Measurements from ENCODE around the gene PALD1.

Gene PALD1

GRCh38 chr10:70508912-70509756, 30.6 kb downstream of the PALD1 start:
- peak; percentile 3 for DNase-seq

- DNase-seq: no peak
These were observed 31.2 kb downstream of the PALD1 start for GRCh38 chr10:70509757-70510147.

- DNase-seq: no peak
These were observed 31.9 kb downstream of the PALD1 start for GRCh38 chr10:70510453-70510852.

- DNase-seq: no peak
These were observed 32.3 kb downstream of the PALD1 start for GRCh38 chr10:70510904-70511303.

- no peak for DNase-seq
These were observed 33.6 kb downstream of the PALD1 start for GRCh38 chr10:70512149-70512639.

- DNase-seq: no peak
These were observed 35.3 kb downstream of the PALD1 start for GRCh38 chr10:70513848-70514309.

- DNase-seq: no peak
These were observed 36.0 kb downstream of the PALD1 start for GRCh38 chr10:70514591-70514990.

- DNase-seq: no peak
These were observed 36.6 kb downstream of the PALD1 start for GRCh38 chr10:70515035-70515667.

GRCh38 chr10:70518695-70519094, 40.1 kb downstream of the PALD1 start:
- DNase-seq: no peak

GRCh38 chr10:70523057-70523456, 44.5 kb downstream of the PALD1 start:
- DNase-seq: no peak

GRCh38 chr10:70523549-70523948, 45.0 kb downstream of the PALD1 start:
- DNase-seq: no peak

- no peak for DNase-seq
These were observed 49.7 kb downstream of the PALD1 start for GRCh38 chr10:70528314-70528713.

- DNase-seq: no peak
These were observed 50.3 kb downstream of the PALD1 start for GRCh38 chr10:70528741-70529362.

GRCh38 chr10:70529848-70530247, 51.3 kb downstream of the PALD1 start:
- no peak for DNase-seq

GRCh38 chr10:70530315-70530714, 51.7 kb downstream of the PALD1 start:
- DNase-seq: no peak

- no peak for DNase-seq
These were observed 54.1 kb downstream of the PALD1 start for GRCh38 chr10:70532554-70533188.

- DNase-seq: no peak
These were observed 54.6 kb downstream of the PALD1 start for GRCh38 chr10:70533189-70533558.

GRCh38 chr10:70534281-70534680, 55.7 kb downstream of the PALD1 start:
- no peak for DNase-seq

- no peak for DNase-seq
These were observed 56.4 kb downstream of the PALD1 start for GRCh38 chr10:70535001-70535400.

GRCh38 chr10:70535451-70535850, 56.9 kb downstream of the PALD1 start:
- DNase-seq: no peak

- DNase-seq: no peak
These were observed 57.8 kb downstream of the PALD1 start for GRCh38 chr10:70536196-70536861.

GRCh38 chr10:70537398-70538194, 59.0 kb downstream of the PALD1 start:
- DNase-seq: no peak
